ENCODE measurements around the gene SHTN1.

SHTN1 gene

GRCh38 chr10:116836902-116837523, 168.0 kb downstream of the SHTN1 start:
- no peak overlapping the region for H3K4me3 ChIP-seq (ENCODE audit: low read depth, low read length)
- no peak for TF ChIP-seq CTCF (IDR thresholded peaks at IDR 0.05; ENCODE audit: low read depth, low read length)

- H3K4me3 ChIP-seq (ENCODE audit: low read depth, low read length): no peak overlapping the region
- no peak for TF ChIP-seq CTCF (IDR thresholded peaks at IDR 0.05; ENCODE audit: low read depth, low read length)
Measured at GRCh38 chr10:116836083-116836482, 168.9 kb downstream of the SHTN1 start.

- H3K4me3 ChIP-seq (ENCODE audit: low read depth, low read length): no peak overlapping the region
- TF ChIP-seq CTCF (IDR thresholded peaks at IDR 0.05; ENCODE audit: low read depth, low read length): no peak
Measured at GRCh38 chr10:116835658-116836057, 169.3 kb downstream of the SHTN1 start.

GRCh38 chr10:116833986-116834985, 170.7 kb downstream of the SHTN1 start:
- no peak for TF ChIP-seq CTCF (IDR thresholded peaks at IDR 0.05; ENCODE audit: low read depth, low read length)
- H3K4me3 ChIP-seq (ENCODE audit: low read depth, low read length): no peak overlapping the region

GRCh38 chr10:116831790-116832189, 173.2 kb downstream of the SHTN1 start:
- no peak for TF ChIP-seq CTCF (IDR thresholded peaks at IDR 0.05; ENCODE audit: low read depth, low read length)
- no peak overlapping the region for H3K4me3 ChIP-seq (ENCODE audit: low read depth, low read length)
